ENCODE results near the gene OTX1. TPM values are rescaled to one million over a fixed set of nuclear protein-coding genes. Genes with fewer than 3 reads are reported as not detected.

Gene OTX1
- polyA plus RNA-seq, 1 experiment = not detected

DNA sequence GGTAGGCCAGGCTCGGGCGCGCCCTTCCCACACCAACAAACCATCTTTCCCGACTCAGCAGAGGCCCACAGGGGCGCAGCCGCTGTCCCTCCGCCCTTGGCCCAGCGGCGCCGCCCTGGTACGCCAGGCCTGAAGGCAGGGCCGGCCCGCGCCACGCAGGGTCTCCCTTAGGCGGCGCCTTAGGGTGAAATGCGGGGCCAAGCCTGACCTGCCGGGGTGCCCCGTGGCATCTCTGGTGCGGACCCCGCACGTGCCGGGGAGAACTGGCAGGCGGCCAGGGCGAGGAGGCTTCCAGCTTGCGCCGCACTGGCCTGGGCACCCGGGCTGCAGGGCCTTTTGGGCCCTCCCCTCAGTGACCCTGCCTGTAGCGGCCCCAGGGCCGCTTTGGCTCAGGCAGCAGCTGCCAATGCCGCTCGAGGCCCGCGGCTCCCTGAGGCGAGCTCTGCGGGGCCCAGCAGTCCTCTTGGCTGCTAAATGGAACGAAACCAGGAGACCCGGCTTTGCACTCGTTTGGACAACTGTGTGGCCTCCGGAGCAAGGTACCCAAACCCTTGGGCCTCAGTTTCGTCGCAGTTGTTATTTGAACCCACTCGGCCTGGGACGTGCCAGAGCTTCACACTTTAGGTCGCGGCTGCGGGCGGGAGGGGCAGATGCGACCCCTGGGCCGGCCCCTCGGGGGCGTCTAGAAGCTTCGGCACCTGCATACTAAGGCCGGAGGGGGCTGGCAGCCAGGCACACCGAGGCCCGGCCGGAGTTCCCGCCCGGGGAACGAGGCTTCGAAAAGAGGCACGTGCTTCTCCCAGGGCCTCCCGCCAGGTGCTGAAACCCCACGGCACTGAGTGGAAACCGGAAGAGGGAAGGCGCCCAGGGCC is 8.5 kb downstream of the OTX1 start:
- TF ChIP-seq, protein P1, sequence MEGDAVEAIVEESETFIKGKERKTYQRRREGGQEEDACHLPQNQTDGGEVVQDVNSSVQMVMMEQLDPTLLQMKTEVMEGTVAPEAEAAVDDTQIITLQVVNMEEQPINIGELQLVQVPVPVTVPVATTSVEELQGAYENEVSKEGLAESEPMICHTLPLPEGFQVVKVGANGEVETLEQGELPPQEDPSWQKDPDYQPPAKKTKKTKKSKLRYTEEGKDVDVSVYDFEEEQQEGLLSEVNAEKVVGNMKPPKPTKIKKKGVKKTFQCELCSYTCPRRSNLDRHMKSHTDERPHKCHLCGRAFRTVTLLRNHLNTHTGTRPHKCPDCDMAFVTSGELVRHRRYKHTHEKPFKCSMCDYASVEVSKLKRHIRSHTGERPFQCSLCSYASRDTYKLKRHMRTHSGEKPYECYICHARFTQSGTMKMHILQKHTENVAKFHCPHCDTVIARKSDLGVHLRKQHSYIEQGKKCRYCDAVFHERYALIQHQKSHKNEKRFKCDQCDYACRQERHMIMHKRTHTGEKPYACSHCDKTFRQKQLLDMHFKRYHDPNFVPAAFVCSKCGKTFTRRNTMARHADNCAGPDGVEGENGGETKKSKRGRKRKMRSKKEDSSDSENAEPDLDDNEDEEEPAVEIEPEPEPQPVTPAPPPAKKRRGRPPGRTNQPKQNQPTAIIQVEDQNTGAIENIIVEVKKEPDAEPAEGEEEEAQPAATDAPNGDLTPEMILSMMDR (IDR thresholded peaks at IDR 0.05; ENCODE audit: low read depth, low read length) = no peak
- DNase-seq (ENCODE audit: low read depth, low spot score) = no peak
- peaks cover 83% of the 10 kb centered on the region for H3K27me3 ChIP-seq (ENCODE audit: control insufficient read depth, insufficient read depth, low read length)
- ChIA-PET POLR2A (no interaction called here), CTCF (no interaction called here)
- H3K9me3 ChIP-seq (ENCODE audit: control insufficient read depth, insufficient read depth, low read length) = peaks cover 19% of the 10 kb centered on the region
- H3K4me3 ChIP-seq (ENCODE audit: low read depth, low read length) = no peak overlapping the region
- no peak overlapping the region for H3K27ac ChIP-seq (ENCODE audit: low read depth, low read length)

DNA sequence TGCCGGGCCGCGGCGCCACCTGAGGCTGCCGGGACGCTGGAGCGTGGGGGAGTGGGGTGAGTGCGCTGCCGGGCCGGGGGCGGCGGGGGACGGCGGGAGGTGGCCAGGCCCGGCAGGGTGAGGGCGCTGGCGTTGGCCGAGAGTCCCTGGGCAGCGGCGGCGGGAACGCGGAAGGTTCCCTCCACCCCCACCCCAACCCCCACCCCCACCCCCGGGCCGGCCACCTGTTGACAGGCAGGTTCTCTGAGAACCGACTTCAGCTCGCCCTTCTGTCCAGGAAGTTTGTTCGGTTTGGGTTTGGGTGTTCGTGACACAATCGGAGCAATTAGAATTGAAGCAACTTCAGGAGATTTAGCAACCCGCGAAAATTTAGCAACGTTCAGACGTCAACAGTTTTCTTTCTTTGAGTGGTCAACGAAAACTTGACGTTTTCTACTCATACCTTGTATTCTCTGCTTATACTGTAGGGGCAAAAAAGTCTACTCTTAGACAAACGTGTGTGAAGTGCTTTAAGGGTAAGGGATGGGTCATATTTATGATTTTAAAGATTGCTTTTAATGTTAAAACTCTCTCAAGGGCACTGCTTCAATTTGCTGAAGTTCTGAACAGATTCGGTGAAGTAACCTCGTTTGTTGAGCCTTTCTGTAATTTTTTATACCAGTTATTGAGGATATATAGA is 9.3 kb downstream of the OTX1 start:
- ChIA-PET CTCF (interaction anchor here (0.6 to 1.1 kb wide), 2 partner anchors 129 to 272 kb away, joined by 3 to 6 read pairs; no protein-coding TSS in a partner anchor), POLR2A (interaction anchor here (0.6 kb wide), 1 partner anchor 458 kb away, joined by 4 read pairs; no protein-coding TSS in a partner anchor)
- H3K4me3 ChIP-seq (ENCODE audit: low read depth, low read length) = no peak overlapping the region

DNA sequence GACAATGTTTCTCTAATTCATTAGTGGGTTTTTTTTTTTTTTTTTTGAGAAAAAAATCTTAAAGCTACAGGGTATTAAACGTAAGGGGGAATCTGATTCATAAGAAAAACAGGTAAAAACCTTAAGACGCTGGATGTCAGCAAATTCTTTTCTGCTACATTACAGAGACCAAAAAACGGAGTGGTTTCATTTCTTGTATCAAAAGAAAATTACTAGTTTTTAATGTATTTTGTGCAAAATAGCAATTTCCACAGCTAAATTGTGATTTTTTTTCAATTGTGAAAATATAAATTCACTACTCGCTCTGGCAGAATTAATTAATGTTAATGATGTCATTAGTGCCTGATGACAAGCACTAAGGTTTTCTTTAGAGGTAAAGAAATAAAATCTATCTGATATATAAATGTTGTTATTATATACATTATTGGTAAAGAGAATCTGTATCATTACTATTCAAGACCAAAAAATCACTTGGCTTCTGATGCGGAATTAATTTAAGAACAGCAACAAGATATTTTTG is 9.9 kb downstream of the OTX1 start:
- H3K9me3 ChIP-seq (ENCODE audit: control insufficient read depth, insufficient read depth, low read length) = peaks cover 13% of the 10 kb centered on the region
- CTCF ChIA-PET = interaction anchor here (0.6 to 1.1 kb wide), 2 partner anchors 128 to 273 kb away, joined by 3 to 6 read pairs; no protein-coding TSS in a partner anchor
- no peak overlapping the region for H3K27ac ChIP-seq (ENCODE audit: low read depth, low read length)
- TF ChIP-seq, protein P1 (IDR thresholded peaks at IDR 0.05; ENCODE audit: low read depth, low read length) = no peak
- POLR2A ChIA-PET = interaction anchor here (0.6 kb wide), 1 partner anchor 458 kb away, joined by 4 read pairs; no protein-coding TSS in a partner anchor
- DNase-seq (ENCODE audit: low read depth, low spot score) = no peak
- H3K27me3 ChIP-seq (ENCODE audit: control insufficient read depth, insufficient read depth, low read length) = peaks cover 70% of the 10 kb centered on the region
- H3K4me3 ChIP-seq (ENCODE audit: low read depth, low read length) = no peak overlapping the region

More for the DNA sequence above, 9.3 kb downstream of the OTX1 start:
- DNase-seq (ENCODE audit: low read depth, low spot score) = no peak
- peaks cover 17% of the 10 kb centered on the region for H3K9me3 ChIP-seq (ENCODE audit: control insufficient read depth, insufficient read depth, low read length)
- TF ChIP-seq, protein P1 (IDR thresholded peaks at IDR 0.05; ENCODE audit: low read depth, low read length) = no peak
- peaks cover 75% of the 10 kb centered on the region for H3K27me3 ChIP-seq (ENCODE audit: control insufficient read depth, insufficient read depth, low read length)
- H3K27ac ChIP-seq (ENCODE audit: low read depth, low read length) = no peak overlapping the region

DNA sequence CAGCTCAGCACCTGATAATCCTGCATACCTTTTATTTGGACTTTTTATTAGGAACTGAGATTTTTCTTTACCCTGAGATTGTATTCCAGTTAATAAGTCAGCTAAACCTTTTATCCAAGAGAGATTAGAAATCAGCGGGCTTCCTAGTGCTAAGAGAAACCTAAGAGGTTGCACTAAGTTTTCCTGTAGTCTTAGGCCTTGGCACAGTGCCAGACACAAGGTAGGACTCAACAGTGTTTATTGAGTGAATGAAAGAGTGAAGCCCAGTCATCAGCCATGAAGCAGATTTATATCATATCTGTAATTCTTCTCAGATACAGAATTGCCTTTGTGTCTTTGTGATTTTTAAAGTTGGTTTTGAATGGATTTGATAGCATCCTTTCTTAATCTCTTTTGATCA is 13.6 kb downstream of the OTX1 start:
- Histone ChIP-seq H3K4me3 (ENCODE audit: low read depth, low read length) (no peak overlapping the region), H3K27me3 (ENCODE audit: control insufficient read depth, insufficient read depth, low read length) (peaks cover 49% of the 10 kb centered on the region), H3K9me3 (ENCODE audit: control insufficient read depth, insufficient read depth, low read length) (peaks cover 5% of the 10 kb centered on the region), H3K27ac (ENCODE audit: low read depth, low read length) (no peak overlapping the region)
- ChIA-PET CTCF (no interaction called here), POLR2A (no interaction called here)
- TF ChIP-seq, protein P1 (IDR thresholded peaks at IDR 0.05; ENCODE audit: low read depth, low read length) = no peak
- DNase-seq (ENCODE audit: low read depth, low spot score) = no peak
